GM12878 (cell line): ENCODE results near the gene MYH9. TPM values are rescaled to one million over a fixed set of nuclear protein-coding genes. Genes with fewer than 3 reads are reported as not detected.

Experiments
- ATAC-seq: fragments of 200-7000 bp; cut with Tn5 transposase; 3 replicates; pipeline ENCODE4 v1.9.1; 2020; ENCODE audit warnings: mild to moderate bottlenecking, moderate library complexity
- BruUV-seq: library from RNA; stranded (reverse); fragments of 400-500 nt; replicated peaks from 2 replicates; lab custom pipeline; 2021; lab: Mats Ljungman, UMichigan
- CTCF ChIA-PET: fragments of 300-600 bp; sonication (Branson Sonifier 250); formaldehyde crosslinking; extraction: SDS; loops from one replicate; lab custom pipeline; 2021; ENCODE audit warnings: inconsistent platforms; lab: Yijun Ruan, JAX
- POLR2A ChIA-PET: fragments of 350-600 bp; formaldehyde crosslinking; extraction: SDS; loops from one replicate; lab custom pipeline; 2021; ENCODE audit warnings: inconsistent platforms; lab: Charles Lee
- RAD21 ChIA-PET: fragments of 300-600 bp; sonication (Branson Sonifier 250); formaldehyde crosslinking; loops from one replicate; lab custom pipeline; 2023; ENCODE audit warnings: antibody characterized with exemption; ENCODE audit not compliant: unreplicated experiment; lab: Charles Lee
- SMC1A ChIA-PET: fragments of 300-600 bp; sonication (Branson Sonifier 250); formaldehyde crosslinking; loops from one replicate; lab custom pipeline; 2023; ENCODE audit not compliant: unreplicated experiment, uncharacterized antibody; lab: Charles Lee
- DNase-seq: peaks from one replicate; pipeline ENCODE4 v3.0.0-alpha.2; 2011; ENCODE audit warnings: low read depth, low spot score
- FAIRE-seq: peaks from 3 replicates; lab custom pipeline; 2011; peaks lifted over from hg19 to GRCh38; lab: Jason Lieb, UNC
- H2AFZ ChIP-seq: 2 replicates; pipeline ENCODE4 v1.6.0; 2011; ENCODE audit warnings: low read depth, low read length, control low read depth; ENCODE audit not compliant: control insufficient read depth
- H3K27ac ChIP-seq: 2 replicates; pipeline ENCODE4 v1.5.1; 2011; ENCODE audit warnings: control low read depth; ENCODE audit not compliant: control insufficient read depth, insufficient read depth
- H3K27me3 ChIP-seq, 2 experiments: replicated peaks in 1 of 2; 2 replicates each; pipeline versions ENCODE4 v1.6.0 to v1.6.1; 2011; ENCODE audit warnings: low read length in 1 of 2; ENCODE audit not compliant: control insufficient read depth in 2 of 2, insufficient read depth in 2 of 2
- H3K36me3 ChIP-seq, 2 experiments: 2 replicates each; pipeline ENCODE4 v1.5.1; 2011; ENCODE audit warnings: low read length in 1 of 2; ENCODE audit not compliant: control insufficient read depth in 2 of 2, insufficient read depth in 2 of 2
- H3K4me1 ChIP-seq: 2 replicates; pipeline ENCODE4 v1.6.1; 2011; ENCODE audit warnings: mild to moderate bottlenecking, low read length, moderate library complexity, mixed read lengths; ENCODE audit not compliant: control insufficient read depth, insufficient read depth
- H3K4me2 ChIP-seq: 2 replicates; pipeline ENCODE4 v1.6.0; 2011; ENCODE audit warnings: control low read depth; ENCODE audit not compliant: control insufficient read depth, insufficient read depth
- H3K4me3 ChIP-seq: fragments of 200-600 bp; sonication (generic); 2 replicates; pipeline ENCODE4 v1.5.1; 2016
- H3K79me2 ChIP-seq: 2 replicates; pipeline ENCODE4 v1.6.0; 2011; ENCODE audit warnings: low read length; ENCODE audit not compliant: control insufficient read depth, insufficient read depth
- H3K9ac ChIP-seq: 2 replicates; pipeline ENCODE4 v1.8.0; 2011; ENCODE audit warnings: low read length, control low read depth, mixed read lengths; ENCODE audit not compliant: control insufficient read depth, insufficient read depth
- H3K9me3 ChIP-seq: replicated peaks from 3 replicates; pipeline ENCODE4 v1.5.1; 2011; ENCODE audit warnings: mild to moderate bottlenecking, low read length; ENCODE audit not compliant: control insufficient read depth, insufficient read depth
- H4K20me1 ChIP-seq: 2 replicates; pipeline ENCODE4 v1.6.0; 2011; ENCODE audit not compliant: control insufficient read depth, insufficient read depth
- BRCA1 ChIP-seq: IDR thresholded peaks from 2 replicates; pipeline ENCODE4 v1.6.1; 2011; ENCODE audit warnings: low read depth, low read length, improper control_type of control experiment
- DPF2 ChIP-seq: fragments of 450-650 bp; IDR thresholded peaks from 2 replicates; pipeline ENCODE4 v1.6.1; 2017; ENCODE audit warnings: mild to moderate bottlenecking
- IKZF1 ChIP-seq: fragments of 450-650 bp; conservative IDR thresholded peaks from 2 replicates; pipeline ENCODE4 v1.6.1; 2017; ENCODE audit warnings: antibody characterized with exemption, mild to moderate bottlenecking
- KLF5 ChIP-seq: fragments of 450-650 bp; IDR thresholded peaks from 2 replicates; pipeline ENCODE4 v1.6.1; 2014; ENCODE audit warnings: mild to moderate bottlenecking; ENCODE audit not compliant: partially characterized antibody
- MYC ChIP-seq: IDR thresholded peaks from 2 replicates; pipeline ENCODE4 v1.6.1; 2011; ENCODE audit warnings: mild to moderate bottlenecking, low read length, moderate library complexity, inconsistent platforms; ENCODE audit not compliant: insufficient read depth, insufficient replicate concordance, insufficient read length, severe bottlenecking
- NBN ChIP-seq: fragments of 450-650 bp; IDR thresholded peaks from 2 replicates; pipeline ENCODE4 v1.6.1; 2016
- NR2C2 ChIP-seq: IDR thresholded peaks from 2 replicates; pipeline ENCODE4 v1.6.1; 2011; ENCODE audit warnings: borderline replicate concordance, low read depth; ENCODE audit not compliant: control insufficient read depth, insufficient read length
- PAX8 ChIP-seq: fragments of 450-650 bp; IDR thresholded peaks from 2 replicates; pipeline ENCODE4 v1.6.1; 2017; ENCODE audit warnings: mild to moderate bottlenecking, moderate library complexity
- RUNX3 ChIP-seq: IDR thresholded peaks from 2 replicates; pipeline ENCODE4 v1.6.1; 2012; ENCODE audit warnings: low read length, inconsistent platforms
- STAT3 ChIP-seq: IDR thresholded peaks from 2 replicates; pipeline ENCODE4 v1.6.1; 2011; ENCODE audit warnings: low read depth, low read length, improper control_type of control experiment
- TARDBP ChIP-seq: IDR thresholded peaks from 2 replicates; pipeline ENCODE4 v1.6.1; 2016; ENCODE audit warnings: borderline replicate concordance
- TCF7 ChIP-seq: IDR thresholded peaks from 2 replicates; pipeline ENCODE4 v1.6.1; 2014; ENCODE audit warnings: antibody characterized with exemption, borderline replicate concordance
- WGBS: methylation state at CpG from one replicate; pipeline ENCODE4 v1.1.6; 2016; ENCODE audit warnings: low lambda C conversion rate; ENCODE audit not compliant: insufficient replicate concordance, insufficient coverage; ENCODE audit errors: missing lambda C conversion rate; 5-methylcytosine and 5-hydroxymethylcytosine counted together
- in situ Hi-C: fragments of 300-500 bp; cut with MboI; formaldehyde crosslinking; loops from 9 replicates; pipeline ENCODE4 v1.14.3; 2018; ENCODE audit warnings: mixed read lengths
- intact Hi-C: fragments of 100-400 bp; cut with micrococcal nuclease; formaldehyde crosslinking; loops from one replicate; pipeline ENCODE4 v1.14.2; 2022; ENCODE audit not compliant: unreplicated experiment
- polyA plus RNA-seq, 11 experiments: library from polyadenylated mRNA; depleted of rRNA in 4 of 11; unstranded in 6 of 11; stranded (reverse) in 5 of 11; fragments of >200 nt; fragmentation: Nextera tagmentation in 4 of 11; fragmentation: Illumina TruSeq in 1 of 11; extraction: Ambion mirVana in 4 of 11; extraction: Trizol in 1 of 11; gene quantifications; 1 replicate in 1 of 11; 2 replicates in 10 of 11; pipeline versions ENCODE4 v1.2.1 to v1.2.3, GENCODE V29; 2011 to 2016; ENCODE audit warnings: inconsistent platforms in 2 of 11, missing spikeins in 2 of 11, low read depth in 1 of 11
- total RNA-seq, 4 experiments: library from RNA; depleted of rRNA in 3 of 4; stranded (reverse); fragments of >200 nt in 3 of 4; fragmentation: Illumina TruSeq in 1 of 4; extraction: Trizol in 1 of 4; gene quantifications; 2 replicates each; pipeline versions ENCODE4 v1.2.1 to v1.2.3, GENCODE V29; 2013 to 2021
- TF ChIP-seq, protein P1 (sequence below): IDR thresholded peaks from 2 replicates; pipeline ENCODE4 v1.6.1; 2012; ENCODE audit warnings: mild to moderate bottlenecking, low read depth, low read length

MYH9 gene
- total and polyA plus RNA-seq, 10 of the 15 experiments (the other 5 are each of a cell fraction or from before 2014, with no cell fraction given): 5.1 to 525 (median 145) TPM

DNA sequence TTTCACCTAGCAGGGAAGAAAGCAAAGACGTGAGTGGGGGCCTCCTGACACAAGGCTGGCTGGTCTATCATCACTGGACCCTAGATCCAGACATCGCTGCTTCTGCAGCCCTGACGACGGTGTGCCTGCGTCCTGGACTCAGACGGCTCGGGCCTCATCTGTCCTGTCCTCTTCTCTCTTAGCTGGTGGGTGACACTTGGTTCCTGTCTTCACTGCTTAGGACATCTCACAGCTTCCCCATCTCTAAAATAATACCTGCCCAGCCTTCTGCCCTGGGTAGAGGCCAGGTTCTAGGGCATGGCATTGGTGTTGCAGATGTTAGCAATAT lies 93.5 kb downstream of the MYH9 start:
- Histone ChIP-seq H3K9me3 (no peaks in the 10 kb centered on the region), H3K4me1 (no peaks in the 10 kb centered on the region), H3K79me2 (no peaks in the 10 kb centered on the region), H3K36me3 (peaks cover 54 to 67% of the 10 kb centered on the region in 2 experiments), H3K27me3 (no peaks in the 10 kb centered on the region), H3K9ac (no peak overlapping the region), H3K27ac (no peak overlapping the region), H2AFZ (no peak overlapping the region), H3K4me2 (no peak overlapping the region), H3K4me3 (no peak overlapping the region), H4K20me1 (no peaks in the 10 kb centered on the region)
- no TSS peak for BruUV-seq
- CTCF ChIA-PET: interaction anchor here (1.0 kb wide), 1 partner anchor 55 kb away, joined by 3 read pairs; the partner anchor contains the start of gene APOL2
- intact Hi-C loops (no loop called here), in situ Hi-C loops (no loop called here)
- FAIRE-seq (no peak), ATAC-seq (no peak), DNase-seq (no peak)
- SMC1A ChIA-PET: interaction anchor here (0.8 kb wide), 1 partner anchor 17 kb away, joined by 3 read pairs; no protein-coding TSS in a partner anchor
- RAD21 ChIA-PET: no interaction called here
- POLR2A ChIA-PET: no interaction called here
- WGBS: 88% methylated on average over 7 of the region's 7 CpGs
- TF ChIP-seq IKZF1: no peak
- no peak for TF ChIP-seq RUNX3
- TF ChIP-seq BRCA1: no peak
- no peak for TF ChIP-seq NR2C2
- TF ChIP-seq MYC: no peak
- TF ChIP-seq TARDBP: no peak
- no peak for TF ChIP-seq TCF7
- no peak for TF ChIP-seq DPF2
- no peak for TF ChIP-seq KLF5
- no peak for TF ChIP-seq NBN
- TF ChIP-seq, protein P1, sequence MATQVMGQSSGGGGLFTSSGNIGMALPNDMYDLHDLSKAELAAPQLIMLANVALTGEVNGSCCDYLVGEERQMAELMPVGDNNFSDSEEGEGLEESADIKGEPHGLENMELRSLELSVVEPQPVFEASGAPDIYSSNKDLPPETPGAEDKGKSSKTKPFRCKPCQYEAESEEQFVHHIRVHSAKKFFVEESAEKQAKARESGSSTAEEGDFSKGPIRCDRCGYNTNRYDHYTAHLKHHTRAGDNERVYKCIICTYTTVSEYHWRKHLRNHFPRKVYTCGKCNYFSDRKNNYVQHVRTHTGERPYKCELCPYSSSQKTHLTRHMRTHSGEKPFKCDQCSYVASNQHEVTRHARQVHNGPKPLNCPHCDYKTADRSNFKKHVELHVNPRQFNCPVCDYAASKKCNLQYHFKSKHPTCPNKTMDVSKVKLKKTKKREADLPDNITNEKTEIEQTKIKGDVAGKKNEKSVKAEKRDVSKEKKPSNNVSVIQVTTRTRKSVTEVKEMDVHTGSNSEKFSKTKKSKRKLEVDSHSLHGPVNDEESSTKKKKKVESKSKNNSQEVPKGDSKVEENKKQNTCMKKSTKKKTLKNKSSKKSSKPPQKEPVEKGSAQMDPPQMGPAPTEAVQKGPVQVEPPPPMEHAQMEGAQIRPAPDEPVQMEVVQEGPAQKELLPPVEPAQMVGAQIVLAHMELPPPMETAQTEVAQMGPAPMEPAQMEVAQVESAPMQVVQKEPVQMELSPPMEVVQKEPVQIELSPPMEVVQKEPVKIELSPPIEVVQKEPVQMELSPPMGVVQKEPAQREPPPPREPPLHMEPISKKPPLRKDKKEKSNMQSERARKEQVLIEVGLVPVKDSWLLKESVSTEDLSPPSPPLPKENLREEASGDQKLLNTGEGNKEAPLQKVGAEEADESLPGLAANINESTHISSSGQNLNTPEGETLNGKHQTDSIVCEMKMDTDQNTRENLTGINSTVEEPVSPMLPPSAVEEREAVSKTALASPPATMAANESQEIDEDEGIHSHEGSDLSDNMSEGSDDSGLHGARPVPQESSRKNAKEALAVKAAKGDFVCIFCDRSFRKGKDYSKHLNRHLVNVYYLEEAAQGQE: no peak
- no peak for TF ChIP-seq PAX8
- TF ChIP-seq STAT3: no peak
- TF ChIP-seq, all 136 proteins: peak for 0
